Muscle of back (tissue), 11 donors: ENCODE data around the gene HCRTR1. TPM values are rescaled to one million over a fixed set of nuclear protein-coding genes. Genes with fewer than 3 reads are reported as not detected.

Experiments
- DNase-seq, 3 donors: peaks; one replicate each; pipeline versions ENCODE4 v3.0.0 to v3.0.0-alpha.2; 2013
- polyA plus RNA-seq, 10 donors: library from polyadenylated mRNA; unstranded; fragments of 120-200 nt; gene quantifications; one replicate each; pipeline ENCODE4 v1.2.1, GENCODE V29; 2013; ENCODE audit not compliant: insufficient read length in 10 of 10

The HCRTR1 gene
- polyA plus RNA-seq, 10 donors, result 0.11 to 0.57 (median 0.21) TPM; not detected in 1

DNA sequence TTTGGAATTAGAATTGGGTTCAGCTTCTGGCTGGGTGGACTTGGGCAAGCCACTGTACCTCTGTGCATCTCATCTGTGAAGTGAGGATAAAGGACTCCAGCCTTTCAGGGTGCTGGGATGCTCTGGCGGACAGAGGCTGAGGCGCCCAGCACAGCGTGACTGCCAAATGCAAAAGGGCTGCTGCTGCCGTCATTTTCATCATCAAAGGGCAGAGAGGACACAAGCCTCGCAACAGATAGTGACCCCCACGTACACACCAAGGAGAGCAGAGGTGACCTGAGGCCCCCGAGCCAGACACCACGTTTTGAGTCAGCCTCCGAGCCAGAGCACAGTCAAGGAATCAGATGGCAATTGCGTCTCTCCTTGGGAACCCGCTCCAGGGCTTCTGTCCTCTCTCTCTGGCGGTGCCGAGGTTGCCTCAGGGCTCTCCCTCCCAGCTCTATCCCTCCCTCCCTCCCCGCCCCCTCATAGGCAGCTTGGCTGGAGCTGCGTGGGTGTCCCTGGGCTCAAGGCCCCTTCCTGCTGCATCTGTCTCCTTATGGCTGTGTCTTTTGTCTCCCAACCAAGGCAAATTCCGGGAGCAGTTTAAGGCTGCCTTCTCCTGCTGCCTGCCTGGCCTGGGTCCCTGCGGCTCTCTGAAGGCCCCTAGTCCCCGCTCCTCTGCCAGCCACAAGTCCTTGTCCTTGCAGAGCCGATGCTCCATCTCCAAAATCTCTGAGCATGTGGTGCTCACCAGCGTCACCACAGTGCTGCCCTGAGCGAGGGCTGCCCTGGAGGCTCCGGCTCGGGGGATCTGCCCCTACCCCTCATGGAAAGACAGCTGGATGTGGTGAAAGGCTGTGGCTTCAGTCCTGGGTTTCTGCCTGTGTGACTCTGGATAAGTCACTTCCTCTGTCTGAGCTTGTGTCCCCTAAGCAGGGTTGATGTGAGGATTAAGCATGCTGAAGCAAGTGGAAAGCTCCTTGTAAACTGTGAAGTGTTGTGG, 9.0 kb downstream of the HCRTR1 start:
- peak in 1 of 3 donors; percentile 30 for DNase-seq

DNA sequence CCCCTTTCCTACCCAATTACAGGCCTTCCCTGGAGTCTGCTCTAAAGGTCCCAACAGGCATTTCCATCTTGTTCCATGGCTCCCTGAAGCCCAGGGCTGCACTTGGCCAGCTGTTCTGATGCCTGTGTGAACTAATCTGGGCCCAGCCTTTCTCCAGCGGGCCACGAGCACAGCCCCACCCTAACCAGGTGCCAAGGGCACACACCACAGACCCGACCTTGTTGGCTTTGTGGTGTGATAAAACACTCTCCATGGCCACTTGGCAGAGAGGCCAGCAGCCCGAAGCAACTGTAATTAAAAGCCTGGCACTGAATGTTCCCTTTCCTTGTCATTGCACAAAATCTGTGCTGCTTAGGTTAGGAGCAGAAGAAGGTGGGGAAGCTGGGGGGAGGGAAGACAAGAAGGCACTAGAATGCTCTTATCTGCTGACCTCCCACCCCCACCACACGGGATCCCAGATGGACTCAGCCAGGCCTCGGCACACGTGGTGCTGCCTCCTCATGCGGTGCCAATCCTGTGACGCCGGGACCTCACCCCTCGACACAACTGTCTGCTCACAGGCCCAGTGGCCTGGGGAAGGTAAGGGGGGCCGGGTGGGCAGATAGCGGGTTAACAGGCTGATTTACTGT, 9.9 kb downstream of the HCRTR1 start:
- DNase-seq, result no peak

DNA sequence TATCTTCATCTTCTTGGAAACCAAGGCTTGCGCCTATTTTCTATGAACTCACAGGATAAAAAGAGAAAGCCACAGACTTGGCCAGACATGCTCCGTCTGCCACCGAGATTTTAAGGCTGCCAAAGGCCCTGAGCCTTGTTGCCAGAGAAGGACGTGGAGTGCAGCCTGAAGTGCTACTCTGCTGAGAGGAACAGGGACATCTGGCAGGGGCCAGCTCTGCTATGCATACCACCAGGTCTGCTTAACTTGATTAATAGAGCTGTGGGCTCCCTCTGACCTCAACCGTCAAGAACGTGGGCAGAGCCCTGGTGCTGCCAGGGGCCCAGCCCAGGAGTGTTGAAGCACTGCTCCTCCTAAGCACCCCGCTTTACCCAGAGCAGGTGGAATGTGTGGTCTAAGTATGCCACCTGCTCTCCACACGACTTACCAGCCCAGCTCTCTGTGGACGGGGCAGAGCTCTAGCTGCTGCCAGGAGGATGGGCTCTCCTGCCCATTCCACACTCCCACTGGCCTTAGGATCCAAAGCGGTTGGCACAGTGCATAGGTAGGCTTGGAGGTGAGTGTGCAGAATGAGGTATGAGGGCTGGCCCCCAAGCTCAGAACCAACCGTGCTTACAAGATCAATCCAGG, 10.6 kb downstream of the HCRTR1 start:
- DNase-seq, result peak in 2 of 3 donors; percentile 32 to 42

GRCh38 chr1:31628931-31629556, 11.6 kb downstream of the HCRTR1 start:
- DNase-seq, result no peak

DNA sequence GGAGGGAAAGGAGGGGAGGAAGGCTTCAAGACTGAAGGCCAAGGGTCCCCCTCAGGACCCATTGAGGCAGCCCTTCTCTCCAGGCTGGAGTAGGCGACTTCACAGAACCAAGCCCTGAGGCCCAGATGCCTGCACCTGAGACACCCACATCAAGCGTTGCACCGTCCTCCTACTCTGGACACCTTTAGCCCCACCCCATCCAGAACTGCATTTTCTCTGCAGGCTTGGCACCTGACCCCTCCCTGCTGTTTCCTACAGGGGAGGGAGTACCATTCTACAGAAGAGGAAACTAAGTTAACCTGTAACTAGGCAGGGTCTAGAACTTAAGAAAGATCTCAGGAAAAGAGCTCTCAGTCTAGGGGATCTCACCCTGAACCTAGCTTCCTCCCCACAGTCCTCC, 15.2 kb downstream of the HCRTR1 start:
- DNase-seq, result no peak

DNA sequence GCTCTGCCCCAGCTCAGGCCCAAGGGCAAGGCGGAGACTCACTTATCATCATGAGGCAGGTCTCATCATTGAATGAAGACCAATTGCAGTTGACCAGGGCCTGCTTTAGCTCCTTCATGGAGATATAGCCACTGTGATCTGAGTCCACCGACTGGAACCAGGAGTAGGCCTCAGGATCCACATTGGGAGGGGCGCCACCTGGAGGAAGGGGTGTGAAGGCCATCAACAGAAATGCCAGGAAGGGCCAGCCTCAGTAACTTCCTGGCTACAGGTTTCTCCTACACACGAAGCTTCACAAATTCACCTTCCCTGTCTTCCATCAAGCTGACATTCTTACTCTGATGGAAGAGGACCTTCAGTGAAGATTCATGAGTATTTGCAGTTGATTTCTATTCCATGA, 15.6 kb downstream of the HCRTR1 start:
- no peak for DNase-seq

DNA sequence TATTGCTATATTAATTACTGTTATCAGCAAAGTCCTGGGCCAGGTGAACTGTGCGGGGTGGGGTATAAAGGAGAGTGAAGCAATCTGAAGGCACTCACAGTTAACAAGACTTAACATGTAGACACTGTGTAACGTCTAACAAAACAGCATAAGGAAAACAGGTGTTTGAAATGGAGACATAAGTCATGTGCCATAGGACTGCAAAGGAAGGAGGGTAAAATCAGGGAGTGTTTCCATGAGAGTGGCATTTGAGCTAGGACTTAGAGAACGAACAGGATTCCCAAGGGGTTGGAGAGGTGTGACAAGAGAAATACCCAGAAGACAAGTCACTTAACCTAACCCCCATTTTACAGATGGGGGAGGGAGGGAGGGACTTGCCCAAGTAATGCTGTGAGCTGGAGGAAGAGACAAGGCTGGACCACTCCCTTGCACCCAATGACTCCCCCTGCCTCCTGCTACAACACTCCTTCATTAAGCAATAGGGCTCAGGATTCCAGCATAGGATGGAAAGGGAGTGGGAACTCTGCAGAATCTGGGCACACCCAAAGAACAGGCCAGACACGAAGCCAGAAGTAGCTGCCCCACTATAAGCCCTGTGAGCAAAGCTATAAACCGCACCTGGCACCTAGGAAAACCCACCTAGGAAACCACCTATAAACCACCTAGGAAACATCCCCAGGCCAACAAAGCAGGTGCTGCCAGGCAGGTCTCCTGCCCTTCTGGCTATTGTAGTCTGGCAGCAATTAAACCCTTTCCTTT, 20.6 kb downstream of the HCRTR1 start:
- DNase-seq, result no peak

DNA sequence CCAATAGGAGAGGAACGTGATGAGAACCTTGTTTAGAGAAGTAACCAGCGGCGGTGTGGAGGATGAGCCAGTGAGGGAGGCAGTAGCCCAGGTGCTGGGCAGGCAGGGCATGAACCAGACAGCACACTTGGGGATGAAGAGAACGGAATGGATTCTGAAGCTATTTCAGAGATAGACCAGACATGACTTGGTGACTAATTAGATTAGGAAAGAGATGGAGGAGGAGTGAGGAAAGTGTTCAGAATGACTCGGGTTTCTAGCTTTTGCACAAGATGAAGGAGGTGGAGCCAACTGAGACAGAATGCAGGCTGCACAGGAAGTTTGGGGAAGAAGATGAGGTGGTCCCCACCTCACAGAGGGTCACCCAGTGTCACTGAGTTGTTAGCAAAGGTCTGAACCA, 22.1 kb downstream of the HCRTR1 start:
- no peak for DNase-seq

- no peak for DNase-seq
These were observed 22.7 kb downstream of the HCRTR1 start for GRCh38 chr1:31640179-31640578.

- DNase-seq, result no peak
These were observed 23.5 kb downstream of the HCRTR1 start for GRCh38 chr1:31640964-31641363.

DNA sequence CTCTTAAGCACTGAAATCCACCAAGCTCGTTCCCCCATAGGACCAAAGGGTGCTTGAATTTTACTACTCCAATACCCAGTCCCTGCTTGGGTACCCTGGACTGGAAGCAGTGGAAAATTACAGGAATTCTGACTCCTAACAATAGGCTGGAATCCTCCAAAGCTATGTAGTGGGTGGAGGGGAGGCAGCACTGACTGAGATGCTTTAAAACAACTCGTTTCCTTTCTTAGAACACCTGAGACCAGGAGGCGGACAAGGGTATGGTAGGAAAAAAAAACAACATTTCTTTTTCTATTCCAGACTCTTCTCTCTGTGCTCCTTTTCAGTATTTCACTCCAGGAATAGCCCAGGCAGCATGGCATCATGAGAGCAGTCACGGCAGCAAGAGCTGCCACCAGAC, 24.9 kb downstream of the HCRTR1 start:
- no peak for DNase-seq

- DNase-seq, result no peak
These were observed 25.4 kb downstream of the HCRTR1 start for GRCh38 chr1:31642897-31643296.

GRCh38 chr1:31643976-31644559, 26.6 kb downstream of the HCRTR1 start:
- no peak for DNase-seq

DNA sequence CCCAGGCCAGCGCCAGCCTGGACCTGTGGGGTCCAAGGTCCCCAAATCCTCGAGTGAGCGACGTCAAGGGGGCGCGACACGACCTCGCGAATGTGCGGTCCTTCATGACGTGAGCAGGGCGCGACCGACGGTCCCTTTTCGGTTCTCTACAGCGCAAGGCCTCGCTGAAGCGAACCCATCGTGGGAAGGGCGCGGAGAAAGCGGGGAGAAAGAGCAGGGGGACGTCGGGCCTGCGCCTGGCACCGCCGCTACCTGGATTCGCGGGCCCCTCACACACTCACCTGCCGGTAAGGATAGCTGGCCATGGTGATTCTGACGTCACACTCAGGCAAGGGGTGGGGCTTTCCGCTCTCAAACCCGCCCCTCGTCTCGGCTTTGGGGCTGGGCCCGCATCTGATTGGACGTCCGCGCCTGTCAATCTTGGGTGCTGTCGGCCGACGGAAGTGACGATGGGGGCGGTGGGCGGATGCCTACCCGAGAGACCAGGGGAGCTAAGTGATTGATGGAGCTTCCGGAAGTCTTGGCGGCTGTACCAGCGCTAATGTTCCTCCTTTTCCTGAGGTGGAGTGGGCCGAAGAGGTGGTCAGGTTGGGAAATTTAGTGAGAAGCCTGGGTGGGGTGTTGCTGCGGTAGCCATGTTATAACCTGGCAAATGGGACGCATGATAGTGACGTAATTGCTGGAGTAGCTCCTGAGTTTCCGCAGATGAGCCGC, 27.2 kb downstream of the HCRTR1 start, which contains the start of gene PEF1:
PEF1 (minus strand) TSS at position 317 of the 714 bp plus-strand sequence; CDS start at position 305, 12 bp downstream.
- DNase-seq, result peak; percentile 98 to 99 (median 99)

GRCh38 chr1:31645274-31645568, 27.7 kb downstream of the HCRTR1 start:
- DNase-seq, result no peak

DNA sequence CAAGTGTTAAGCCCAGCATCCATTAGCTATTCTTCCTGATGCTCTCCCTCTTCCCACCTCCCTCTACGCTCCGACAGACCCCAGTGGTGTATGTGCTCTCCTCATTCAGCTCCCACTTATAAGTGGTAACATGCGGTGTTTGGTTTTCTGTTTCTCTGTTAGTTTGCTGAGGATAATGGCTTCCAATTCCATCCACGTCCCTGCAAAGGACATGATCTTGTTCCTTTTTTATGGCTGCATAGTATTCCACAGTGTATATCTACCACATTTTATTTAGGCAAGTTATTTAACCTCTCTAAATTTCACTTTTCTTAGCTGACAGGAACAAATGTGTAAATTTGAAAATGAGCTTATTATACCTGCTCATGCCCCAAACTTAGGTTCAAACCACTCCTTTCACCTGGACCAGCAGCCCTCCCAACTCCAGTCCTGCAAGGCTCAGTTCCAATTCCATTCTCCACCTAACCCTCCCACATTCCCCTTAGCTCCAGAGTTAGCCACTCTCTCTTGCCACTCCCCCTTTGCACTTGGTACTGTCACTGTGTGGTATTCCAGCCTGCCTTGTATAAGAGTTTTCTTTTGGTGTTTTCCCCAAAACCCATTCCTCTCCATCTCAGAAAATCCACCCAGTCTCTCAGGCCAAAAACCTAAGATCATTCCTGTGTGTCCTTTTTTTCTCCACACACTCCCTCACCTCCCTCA, 28.9 kb downstream of the HCRTR1 start:
- no peak for DNase-seq

DNA sequence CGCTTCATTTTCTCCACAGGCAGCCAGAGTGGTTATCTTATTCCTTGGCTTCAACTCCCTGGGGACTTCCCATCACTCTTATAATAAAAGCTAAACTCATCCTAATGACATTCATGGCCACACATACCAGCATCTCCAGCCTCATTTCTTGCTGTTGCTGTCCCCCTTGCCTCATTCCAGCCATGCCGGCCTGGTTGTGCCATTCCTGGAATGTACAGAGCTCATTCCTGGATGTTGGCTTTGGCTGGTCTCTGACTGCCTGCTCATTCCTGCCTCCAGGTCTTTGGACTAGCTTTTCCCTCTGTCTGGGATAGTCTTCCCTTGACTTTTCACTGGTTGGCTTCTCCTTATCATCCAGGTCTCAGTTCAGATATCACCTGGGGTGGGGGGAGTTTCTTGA, 29.6 kb downstream of the HCRTR1 start:
- DNase-seq, result no peak

DNA sequence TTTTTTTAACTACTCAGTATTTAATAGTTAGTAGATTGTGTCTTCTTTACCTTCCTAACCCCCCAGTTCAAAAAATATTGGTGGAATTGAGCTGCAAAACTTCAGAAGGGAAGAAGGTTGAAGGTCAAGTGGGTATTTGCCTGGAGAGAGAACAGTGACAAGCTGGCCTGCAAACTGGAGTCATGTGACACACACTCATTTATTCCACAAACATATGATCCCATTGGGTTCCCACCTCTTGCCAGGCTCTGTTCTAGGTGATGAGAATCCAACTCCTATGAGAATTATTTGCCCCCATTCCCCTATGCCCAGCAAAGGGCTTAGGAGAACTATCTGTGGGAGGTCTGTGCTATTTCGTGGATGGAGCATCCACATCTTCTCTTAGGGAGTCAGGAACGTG, 30.7 kb downstream of the HCRTR1 start:
- DNase-seq, result no peak

- no peak for DNase-seq
These were observed 31.3 kb downstream of the HCRTR1 start for GRCh38 chr1:31648641-31649357.
